IMR-90 (cell line): ENCODE results near the gene PTPRN2. TPM values are rescaled to one million over a fixed set of nuclear protein-coding genes. Genes with fewer than 3 reads are reported as not detected.

ENCODE experiments used
- ATAC-seq: fragments of 200-7000 bp; cut with Tn5 transposase; 2 replicates; pipeline ENCODE4 v1.9.1; 2020; ENCODE audit warnings: low read depth, mild to moderate bottlenecking, moderate library complexity
- BruUV-seq: library from RNA; stranded (reverse); fragments of 400-500 nt; replicated peaks from 2 replicates; lab custom pipeline; 2021; lab: Mats Ljungman, UMichigan
- CTCF ChIA-PET: fragments of 300-600 bp; formaldehyde crosslinking; extraction: SDS; loops from one replicate; lab custom pipeline; 2021; ENCODE audit warnings: antibody characterized with exemption; lab: Yijun Ruan, JAX
- POLR2A ChIA-PET: fragments of 300-600 bp; sonication (Branson Sonifier 250); formaldehyde crosslinking; loops from one replicate; lab custom pipeline; 2022; ENCODE audit warnings: antibody characterized with exemption; ENCODE audit not compliant: unreplicated experiment; lab: Charles Lee
- DNase-seq: peaks from one replicate; pipeline ENCODE4 v3.0.0; 2013
- H2AFZ ChIP-seq: replicated peaks from 2 replicates; pipeline ENCODE3; 2013; ENCODE audit warnings: low read length, mild to moderate bottlenecking; ENCODE audit not compliant: poor library complexity
- H2AK5ac ChIP-seq: 2 replicates; pipeline ENCODE4 v1.6.1; 2013; ENCODE audit warnings: low read depth, low read length, inconsistent platforms
- H2AK9ac ChIP-seq: replicated peaks from 2 replicates; pipeline ENCODE3; 2013; ENCODE audit warnings: mild to moderate bottlenecking, low read depth, low read length, moderate library complexity; ENCODE audit not compliant: poor library complexity
- H2BK120ac ChIP-seq: 2 replicates; pipeline ENCODE4 v1.6.1; 2013; ENCODE audit warnings: low read depth, low read length, inconsistent platforms
- H2BK15ac ChIP-seq: 3 replicates; pipeline ENCODE4 v1.6.1; 2013; ENCODE audit warnings: low read depth, low read length, inconsistent platforms
- H2BK20ac ChIP-seq: 2 replicates; pipeline ENCODE4 v1.6.1; 2013; ENCODE audit warnings: low read depth, mild to moderate bottlenecking, inconsistent platforms, low read length, moderate library complexity
- H2BK5ac ChIP-seq: 2 replicates; pipeline ENCODE4 v1.6.1; 2013; ENCODE audit warnings: mild to moderate bottlenecking, low read depth, low read length, inconsistent platforms; ENCODE audit not compliant: poor library complexity, severe bottlenecking
- H3K14ac ChIP-seq: replicated peaks from 2 replicates; pipeline ENCODE4 v1.6.1; 2013; ENCODE audit warnings: low read depth, low read length, inconsistent platforms
- H3K18ac ChIP-seq: 2 replicates; pipeline ENCODE4 v1.6.1; 2013; ENCODE audit warnings: low read depth, low read length, control low read depth
- H3K23ac ChIP-seq: 2 replicates; pipeline ENCODE4 v1.6.1; 2013; ENCODE audit warnings: low read depth, low read length, inconsistent platforms
- H3K27ac ChIP-seq: 2 replicates; pipeline ENCODE4 v1.5.1; 2013; ENCODE audit warnings: mild to moderate bottlenecking, control low read depth, low read length; ENCODE audit not compliant: insufficient read depth
- H3K27me3 ChIP-seq: 2 replicates; pipeline ENCODE4 v1.6.1; 2013; ENCODE audit warnings: low read length; ENCODE audit not compliant: control insufficient read depth, insufficient read depth
- H3K36me3 ChIP-seq: 2 replicates; pipeline ENCODE4 v1.6.1; 2013; ENCODE audit warnings: low read length, mixed read lengths; ENCODE audit not compliant: control insufficient read depth, insufficient read depth
- H3K4ac ChIP-seq: 2 replicates; pipeline ENCODE4 v1.6.1; 2013; ENCODE audit warnings: low read depth, low read length, inconsistent platforms
- H3K4me1 ChIP-seq: 2 replicates; pipeline ENCODE4 v1.6.1; 2013; ENCODE audit warnings: low read length, mixed read lengths; ENCODE audit not compliant: control insufficient read depth, insufficient read depth
- H3K4me2 ChIP-seq: 2 replicates; pipeline ENCODE4 v1.6.1; 2013; ENCODE audit warnings: low read depth, mild to moderate bottlenecking, control low read depth, low read length, moderate library complexity
- H3K4me3 ChIP-seq: 2 replicates; pipeline ENCODE4 v1.5.1; 2013; ENCODE audit warnings: low read depth, mild to moderate bottlenecking, control low read depth, low read length, moderate library complexity; ENCODE audit not compliant: insufficient read depth
- H3K56ac ChIP-seq: 2 replicates; pipeline ENCODE4 v1.6.1; 2013; ENCODE audit warnings: low read length, inconsistent platforms; ENCODE audit not compliant: insufficient read depth; ENCODE audit errors: extremely low read depth
- H3K79me1 ChIP-seq, 2 experiments: 2 replicates each; pipeline ENCODE4 v1.6.1; 2013; ENCODE audit warnings: low read length in 2 of 2, inconsistent platforms in 1 of 2, low read depth in 1 of 2
- H3K9ac ChIP-seq: 2 replicates; pipeline ENCODE4 v1.6.1; 2013; ENCODE audit warnings: low read depth, low read length, control low read depth
- H3K9me1 ChIP-seq: 2 replicates; pipeline ENCODE4 v1.6.1; 2013; ENCODE audit warnings: low read length, inconsistent platforms; ENCODE audit not compliant: insufficient read depth
- H3K9me3 ChIP-seq: 2 replicates; pipeline ENCODE4 v1.6.1; 2013; ENCODE audit warnings: low read length; ENCODE audit not compliant: control insufficient read depth, insufficient read depth
- H4K20me1 ChIP-seq: 2 replicates; pipeline ENCODE4 v1.6.1; 2013; ENCODE audit warnings: low read length, inconsistent platforms; ENCODE audit not compliant: insufficient read depth
- H4K5ac ChIP-seq: 2 replicates; pipeline ENCODE4 v1.6.1; 2013; ENCODE audit warnings: mild to moderate bottlenecking, low read depth, low read length, control low read depth
- H4K8ac ChIP-seq, 2 experiments: 2 replicates each; pipeline ENCODE4 v1.6.1; 2013; ENCODE audit warnings: low read depth in 2 of 2, low read length in 2 of 2, control low read depth in 1 of 2, inconsistent platforms in 1 of 2
- H4K91ac ChIP-seq: 2 replicates; pipeline ENCODE4 v1.6.1; 2013; ENCODE audit warnings: low read depth, low read length, inconsistent platforms; ENCODE audit not compliant: insufficient read depth
- BHLHE40 ChIP-seq: fragments of 150-350 bp; IDR thresholded peaks from 2 replicates; pipeline ENCODE4 v1.6.1; 2016; ENCODE audit warnings: mild to moderate bottlenecking, low read depth, low read length
- CEBPB ChIP-seq: IDR thresholded peaks from 2 replicates; pipeline ENCODE4 v1.6.1; 2012; ENCODE audit warnings: low read depth, low read length, improper control_type of control experiment
- CHD1 ChIP-seq: IDR thresholded peaks from 2 replicates; pipeline ENCODE4 v1.6.1; 2012; ENCODE audit warnings: low read depth, low read length, improper control_type of control experiment
- CTCF ChIP-seq: conservative IDR thresholded peaks from 2 replicates; pipeline ENCODE4 v1.5.1; 2012; ENCODE audit warnings: mild to moderate bottlenecking, low read depth, low read length, improper control_type of control experiment
- MAFK ChIP-seq: IDR thresholded peaks from 2 replicates; pipeline ENCODE4 v1.6.1; 2012; ENCODE audit warnings: low read depth, low read length, improper control_type of control experiment
- RAD21 ChIP-seq: IDR thresholded peaks from 2 replicates; pipeline ENCODE4 v1.6.1; 2012; ENCODE audit warnings: low read length, improper control_type of control experiment
- WGBS, 2 experiments: methylation state at CpG; one replicate each; pipeline versions ENCODE4 v1.1.5 to v1.1.7; 2013; ENCODE audit warnings: missing lambda C conversion rate in 2 of 2; ENCODE audit not compliant: insufficient read length in 1 of 2; ENCODE audit errors: extremely low coverage in 2 of 2; 5-methylcytosine and 5-hydroxymethylcytosine counted together
- dilution Hi-C: fragments of 300-500 bp; cut with HindIII; formaldehyde crosslinking; loops from one replicate; pipeline ENCODE4 v1.14.3; 2018; ENCODE audit warnings: low sequenced_read_pairs; ENCODE audit not compliant: unreplicated experiment
- in situ Hi-C: fragments of 300-500 bp; cut with MboI; formaldehyde crosslinking; loops from 3 replicates; pipeline ENCODE4 v1.14.3; 2019; ENCODE audit warnings: low sequenced_read_pairs, inconsistent platforms, mixed read lengths
- intact Hi-C: fragments of 100-400 bp; cut with micrococcal nuclease; formaldehyde crosslinking; loops from 2 replicates; pipeline ENCODE4 v1.10.0; 2022
- polyA plus RNA-seq, 3 experiments: library from polyadenylated mRNA; depleted of rRNA; stranded (reverse); fragments of >200 nt; gene quantifications; 2 replicates each; pipeline ENCODE4 v1.2.3, GENCODE V29; 2012; ENCODE audit warnings: low replicate concordance in 1 of 3
- total RNA-seq: library from RNA; depleted of rRNA; stranded (reverse); fragments of >200 nt; gene quantifications from 2 replicates; pipeline ENCODE4 v1.2.3, GENCODE V29; 2012

PTPRN2 gene
- total and polyA plus RNA-seq, 2 of the 4 experiments (the other 2 are of a cell fraction) = 0.03 TPM; not detected in 1

GRCh38 chr7:157664871-157665633, 922.6 kb downstream of the PTPRN2 start:
- Histone ChIP-seq H2AK9ac (no peak overlapping the region), H3K27ac (no peak overlapping the region), H3K9me1 (no peaks in the 10 kb centered on the region), H3K4ac (no peak overlapping the region), H2BK5ac (no peak overlapping the region), H4K20me1 (no peaks in the 10 kb centered on the region), H3K56ac (no peak overlapping the region), H4K5ac (no peak overlapping the region), H2BK15ac (no peak overlapping the region), H3K9me3 (peaks cover 67% of the 10 kb centered on the region), H2BK120ac (no peak overlapping the region), H2AFZ (no peak overlapping the region), H3K18ac (no peak overlapping the region), H2BK20ac (no peak overlapping the region), H3K4me3 (no peak overlapping the region), H3K36me3 (no peaks in the 10 kb centered on the region), H2AK5ac (no peak overlapping the region), H3K23ac (no peak overlapping the region), H3K9ac (no peak overlapping the region), H4K8ac (no peak overlapping the region), H3K4me1 (no peaks in the 10 kb centered on the region), H3K14ac (no peak overlapping the region), H3K4me2 (no peak overlapping the region), H4K91ac (no peak overlapping the region), H3K79me1 (no peaks in the 10 kb centered on the region), H3K27me3 (no peaks in the 10 kb centered on the region)
- in situ Hi-C loops = no loop called here
- intact Hi-C loops = no loop called here
- 87% methylated on average over 3 of the region's 21 CpGs; no CpG with 5 or more reads in 1 of the 2 experiments for WGBS, 2 experiments
- DNase-seq = no peak
- no peak for ATAC-seq
- POLR2A ChIA-PET = no interaction called here
- dilution Hi-C loops = no loop called here
- BruUV-seq = no TSS peak
- CTCF ChIA-PET = no interaction called here
- TF ChIP-seq RAD21 (no peak), MAFK (no peak), CTCF (no peak), CHD1 (no peak), CEBPB (no peak), BHLHE40 (no peak)
